WTC11 (cell line): ENCODE results near the gene SORD.
"Not testable (repeated sequence)": the region's sequence is repeated elsewhere in the genome, so short reads cannot be mapped to it uniquely, and the experiment has no call there.

Experiments used
- CREB1 ChIP-seq: sonication (generic); formaldehyde crosslinking; IDR thresholded peaks from 2 replicates; pipeline ENCODE4 v1.8.0; 2023; ENCODE audit warnings: mild to moderate bottlenecking, missing genetic modification reagents
- ELF4 ChIP-seq: sonication (generic); formaldehyde crosslinking; IDR thresholded peaks from 2 replicates; pipeline ENCODE4 v1.8.1; 2022; ENCODE audit warnings: low read depth, mild to moderate bottlenecking, moderate library complexity, missing genetic modification reagents
- FOXP1 ChIP-seq: sonication (generic); formaldehyde crosslinking; IDR thresholded peaks from 2 replicates; pipeline ENCODE4 v1.8.0; 2022; ENCODE audit warnings: missing genetic modification reagents, mild to moderate bottlenecking, moderate library complexity, borderline replicate concordance
- NFYB ChIP-seq: sonication (generic); formaldehyde crosslinking; conservative IDR thresholded peaks from 2 replicates; pipeline ENCODE4 v1.8.0; 2022; ENCODE audit warnings: low read depth, missing genetic modification reagents
- NR2C2 ChIP-seq: sonication (generic); formaldehyde crosslinking; IDR thresholded peaks from 2 replicates; pipeline ENCODE4 v1.8.0; 2022; ENCODE audit warnings: mild to moderate bottlenecking, missing genetic modification reagents
- NR3C1 ChIP-seq: sonication (generic); formaldehyde crosslinking; conservative IDR thresholded peaks from 2 replicates; pipeline ENCODE4 v1.8.1; 2023; ENCODE audit warnings: low read depth, mild to moderate bottlenecking, missing genetic modification reagents
- SP1 ChIP-seq: sonication (generic); formaldehyde crosslinking; conservative IDR thresholded peaks from 2 replicates; pipeline ENCODE4 v1.8.1; 2022; ENCODE audit warnings: missing genetic modification reagents
- ZNF121 ChIP-seq: sonication (generic); formaldehyde crosslinking; IDR thresholded peaks from 2 replicates; pipeline ENCODE4 v1.8.0; 2023; ENCODE audit warnings: missing genetic modification reagents
- ZNF396 ChIP-seq: fragments of 250-450 bp; sonication (Bioruptor Pico); IDR thresholded peaks from 2 replicates; pipeline ENCODE4 v1.8.0; 2021; ENCODE audit warnings: mild to moderate bottlenecking, moderate library complexity, borderline replicate concordance
- TF ChIP-seq, protein P1 (sequence below): sonication (generic); formaldehyde crosslinking; IDR thresholded peaks from 2 replicates; pipeline ENCODE4 v1.8.0; 2022; ENCODE audit warnings: mild to moderate bottlenecking, missing genetic modification reagents
- TF ChIP-seq, protein P2 (sequence below): fragments of 200-600 bp; IDR thresholded peaks from 2 replicates; pipeline ENCODE4 v1.8.0; 2022; ENCODE audit warnings: antibody characterized with exemption
- TF ChIP-seq, protein P3 (sequence below): sonication (generic); formaldehyde crosslinking; IDR thresholded peaks from 2 replicates; pipeline ENCODE4 v1.8.1; 2023; ENCODE audit warnings: mild to moderate bottlenecking, missing genetic modification reagents, moderate library complexity
- TF ChIP-seq, protein P4 (sequence below): sonication (generic); formaldehyde crosslinking; IDR thresholded peaks from 2 replicates; pipeline ENCODE4 v1.8.0; 2022; ENCODE audit warnings: missing genetic modification reagents
- TF ChIP-seq, protein P5 (sequence below): sonication (generic); formaldehyde crosslinking; IDR thresholded peaks from 2 replicates; pipeline ENCODE4 v1.8.0; 2022; ENCODE audit warnings: mild to moderate bottlenecking, missing genetic modification reagents

DNA sequence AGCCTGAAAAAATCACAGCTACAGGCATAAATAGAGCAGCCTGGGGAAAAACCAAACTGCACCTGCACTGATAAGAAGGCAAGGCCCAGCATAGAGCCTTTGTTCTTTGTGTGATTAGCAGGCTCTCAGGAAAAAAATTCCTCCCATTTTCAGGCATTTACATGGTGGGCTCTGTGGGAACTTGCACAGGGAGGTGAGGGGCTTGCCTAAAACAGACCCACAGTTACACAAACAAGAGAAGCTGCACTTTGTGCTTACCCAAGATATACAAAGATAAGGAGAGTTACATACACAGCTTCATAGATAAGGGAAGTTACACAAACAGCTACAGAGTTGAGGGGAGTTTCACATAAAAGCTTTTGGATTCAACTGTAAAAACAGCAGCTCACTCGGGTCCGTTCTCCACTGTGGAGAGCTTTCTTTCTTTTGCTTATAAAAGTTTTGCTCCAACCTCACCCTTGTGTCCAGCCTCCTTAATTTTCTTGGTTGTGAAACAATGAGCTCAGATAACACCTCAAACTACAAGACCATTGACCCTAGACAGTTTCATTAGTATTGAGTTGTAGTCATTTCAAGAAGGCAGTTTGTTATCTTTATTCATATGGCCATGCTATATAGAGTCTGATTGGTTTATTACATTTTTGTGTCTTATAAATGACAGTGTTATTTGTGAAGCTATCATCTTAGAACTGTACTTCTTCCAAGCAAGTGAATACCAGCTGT is 43.2 kb upstream of the SORD start:
- not testable (repeated sequence) for TF ChIP-seq ELF4 (CRISPR knock-in tag); ZNF396 (CRISPR knock-in tag); NR2C2 (CRISPR knock-in tag); FOXP1 (CRISPR knock-in tag); CREB1 (CRISPR knock-in tag); NR3C1 (CRISPR knock-in tag); SP1 (CRISPR knock-in tag); ZNF121; NFYB (CRISPR knock-in tag)
- TF ChIP-seq, protein P1, sequence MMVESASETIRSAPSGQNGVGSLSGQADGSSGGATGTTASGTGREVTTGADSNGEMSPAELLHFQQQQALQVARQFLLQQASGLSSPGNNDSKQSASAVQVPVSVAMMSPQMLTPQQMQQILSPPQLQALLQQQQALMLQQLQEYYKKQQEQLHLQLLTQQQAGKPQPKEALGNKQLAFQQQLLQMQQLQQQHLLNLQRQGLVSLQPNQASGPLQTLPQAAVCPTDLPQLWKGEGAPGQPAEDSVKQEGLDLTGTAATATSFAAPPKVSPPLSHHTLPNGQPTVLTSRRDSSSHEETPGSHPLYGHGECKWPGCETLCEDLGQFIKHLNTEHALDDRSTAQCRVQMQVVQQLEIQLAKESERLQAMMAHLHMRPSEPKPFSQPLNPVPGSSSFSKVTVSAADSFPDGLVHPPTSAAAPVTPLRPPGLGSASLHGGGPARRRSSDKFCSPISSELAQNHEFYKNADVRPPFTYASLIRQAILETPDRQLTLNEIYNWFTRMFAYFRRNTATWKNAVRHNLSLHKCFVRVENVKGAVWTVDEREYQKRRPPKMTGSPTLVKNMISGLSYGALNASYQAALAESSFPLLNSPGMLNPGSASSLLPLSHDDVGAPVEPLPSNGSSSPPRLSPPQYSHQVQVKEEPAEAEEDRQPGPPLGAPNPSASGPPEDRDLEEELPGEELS (CRISPR knock-in tag): not testable (repeated sequence)
- TF ChIP-seq, protein P2, sequence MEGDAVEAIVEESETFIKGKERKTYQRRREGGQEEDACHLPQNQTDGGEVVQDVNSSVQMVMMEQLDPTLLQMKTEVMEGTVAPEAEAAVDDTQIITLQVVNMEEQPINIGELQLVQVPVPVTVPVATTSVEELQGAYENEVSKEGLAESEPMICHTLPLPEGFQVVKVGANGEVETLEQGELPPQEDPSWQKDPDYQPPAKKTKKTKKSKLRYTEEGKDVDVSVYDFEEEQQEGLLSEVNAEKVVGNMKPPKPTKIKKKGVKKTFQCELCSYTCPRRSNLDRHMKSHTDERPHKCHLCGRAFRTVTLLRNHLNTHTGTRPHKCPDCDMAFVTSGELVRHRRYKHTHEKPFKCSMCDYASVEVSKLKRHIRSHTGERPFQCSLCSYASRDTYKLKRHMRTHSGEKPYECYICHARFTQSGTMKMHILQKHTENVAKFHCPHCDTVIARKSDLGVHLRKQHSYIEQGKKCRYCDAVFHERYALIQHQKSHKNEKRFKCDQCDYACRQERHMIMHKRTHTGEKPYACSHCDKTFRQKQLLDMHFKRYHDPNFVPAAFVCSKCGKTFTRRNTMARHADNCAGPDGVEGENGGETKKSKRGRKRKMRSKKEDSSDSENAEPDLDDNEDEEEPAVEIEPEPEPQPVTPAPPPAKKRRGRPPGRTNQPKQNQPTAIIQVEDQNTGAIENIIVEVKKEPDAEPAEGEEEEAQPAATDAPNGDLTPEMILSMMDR: not testable (repeated sequence)
- TF ChIP-seq, protein P3, sequence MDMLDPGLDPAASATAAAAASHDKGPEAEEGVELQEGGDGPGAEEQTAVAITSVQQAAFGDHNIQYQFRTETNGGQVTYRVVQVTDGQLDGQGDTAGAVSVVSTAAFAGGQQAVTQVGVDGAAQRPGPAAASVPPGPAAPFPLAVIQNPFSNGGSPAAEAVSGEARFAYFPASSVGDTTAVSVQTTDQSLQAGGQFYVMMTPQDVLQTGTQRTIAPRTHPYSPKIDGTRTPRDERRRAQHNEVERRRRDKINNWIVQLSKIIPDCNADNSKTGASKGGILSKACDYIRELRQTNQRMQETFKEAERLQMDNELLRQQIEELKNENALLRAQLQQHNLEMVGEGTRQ (CRISPR knock-in tag): not testable (repeated sequence)
- TF ChIP-seq, protein P4, sequence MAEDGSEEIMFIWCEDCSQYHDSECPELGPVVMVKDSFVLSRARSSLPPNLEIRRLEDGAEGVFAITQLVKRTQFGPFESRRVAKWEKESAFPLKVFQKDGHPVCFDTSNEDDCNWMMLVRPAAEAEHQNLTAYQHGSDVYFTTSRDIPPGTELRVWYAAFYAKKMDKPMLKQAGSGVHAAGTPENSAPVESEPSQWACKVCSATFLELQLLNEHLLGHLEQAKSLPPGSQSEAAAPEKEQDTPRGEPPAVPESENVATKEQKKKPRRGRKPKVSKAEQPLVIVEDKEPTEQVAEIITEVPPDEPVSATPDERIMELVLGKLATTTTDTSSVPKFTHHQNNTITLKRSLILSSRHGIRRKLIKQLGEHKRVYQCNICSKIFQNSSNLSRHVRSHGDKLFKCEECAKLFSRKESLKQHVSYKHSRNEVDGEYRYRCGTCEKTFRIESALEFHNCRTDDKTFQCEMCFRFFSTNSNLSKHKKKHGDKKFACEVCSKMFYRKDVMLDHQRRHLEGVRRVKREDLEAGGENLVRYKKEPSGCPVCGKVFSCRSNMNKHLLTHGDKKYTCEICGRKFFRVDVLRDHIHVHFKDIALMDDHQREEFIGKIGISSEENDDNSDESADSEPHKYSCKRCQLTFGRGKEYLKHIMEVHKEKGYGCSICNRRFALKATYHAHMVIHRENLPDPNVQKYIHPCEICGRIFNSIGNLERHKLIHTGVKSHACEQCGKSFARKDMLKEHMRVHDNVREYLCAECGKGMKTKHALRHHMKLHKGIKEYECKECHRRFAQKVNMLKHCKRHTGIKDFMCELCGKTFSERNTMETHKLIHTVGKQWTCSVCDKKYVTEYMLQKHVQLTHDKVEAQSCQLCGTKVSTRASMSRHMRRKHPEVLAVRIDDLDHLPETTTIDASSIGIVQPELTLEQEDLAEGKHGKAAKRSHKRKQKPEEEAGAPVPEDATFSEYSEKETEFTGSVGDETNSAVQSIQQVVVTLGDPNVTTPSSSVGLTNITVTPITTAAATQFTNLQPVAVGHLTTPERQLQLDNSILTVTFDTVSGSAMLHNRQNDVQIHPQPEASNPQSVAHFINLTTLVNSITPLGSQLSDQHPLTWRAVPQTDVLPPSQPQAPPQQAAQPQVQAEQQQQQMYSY (CRISPR knock-in tag): not testable (repeated sequence)
- TF ChIP-seq, protein P5, sequence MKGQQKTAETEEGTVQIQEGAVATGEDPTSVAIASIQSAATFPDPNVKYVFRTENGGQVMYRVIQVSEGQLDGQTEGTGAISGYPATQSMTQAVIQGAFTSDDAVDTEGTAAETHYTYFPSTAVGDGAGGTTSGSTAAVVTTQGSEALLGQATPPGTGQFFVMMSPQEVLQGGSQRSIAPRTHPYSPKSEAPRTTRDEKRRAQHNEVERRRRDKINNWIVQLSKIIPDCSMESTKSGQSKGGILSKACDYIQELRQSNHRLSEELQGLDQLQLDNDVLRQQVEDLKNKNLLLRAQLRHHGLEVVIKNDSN (CRISPR knock-in tag): not testable (repeated sequence)
